ENCODE data around the gene FNDC3B. TPM values are rescaled to one million over a fixed set of nuclear protein-coding genes. Genes with fewer than 3 reads are reported as not detected.

Gene FNDC3B
- total and polyA plus RNA-seq, 9 of the 15 experiments (the other 6 are each of a cell fraction or from before 2014, with no cell fraction given) = 7.0 to 35.8 (median 16.2) TPM

DNA sequence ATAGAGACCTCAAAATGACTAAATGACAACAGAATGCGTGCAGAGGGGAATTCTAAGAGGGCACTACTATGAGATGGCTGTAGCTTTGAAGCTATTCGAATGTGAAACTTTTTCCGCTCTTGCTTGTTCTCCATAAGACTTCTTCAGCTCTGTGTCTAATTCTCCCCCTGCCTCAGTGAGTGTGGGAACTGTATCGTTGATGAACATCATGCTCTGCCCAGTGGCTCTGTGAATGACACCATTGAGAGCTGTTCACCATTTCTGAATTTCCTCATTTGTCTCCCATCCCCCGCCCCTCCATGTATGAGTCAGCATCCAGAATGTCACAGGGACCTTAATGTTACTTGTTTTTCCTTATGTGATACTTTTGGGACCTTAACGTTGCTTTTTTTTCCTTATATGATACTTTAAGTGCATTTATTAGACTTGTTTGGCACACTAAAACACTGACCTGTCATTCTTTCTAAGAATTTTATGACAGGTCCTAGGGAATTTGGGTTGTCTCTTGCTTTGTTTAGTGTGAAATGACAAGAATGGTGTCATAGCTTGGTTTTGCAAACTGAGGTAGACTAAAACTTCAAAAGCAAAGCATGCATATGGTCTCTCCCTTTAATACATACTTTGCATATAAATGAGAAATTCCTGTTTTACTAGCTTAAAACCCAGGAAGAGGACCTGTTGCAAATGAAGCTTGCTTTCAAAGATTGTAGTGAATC is 99.6 kb downstream of the FNDC3B start (continued):
- no peak for TF ChIP-seq HNRNPK (IDR thresholded peaks at IDR 0.05; ENCODE audit: low read depth, low read length, poor library complexity, severe bottlenecking)
- TF ChIP-seq EP300 (IDR thresholded peaks at IDR 0.05; ENCODE audit: low read length) = peak; percentile 55; the same call in 1 of the 2 replicates
- no peak; the same call in 1 of the 2 replicates for TF ChIP-seq ILF3 (IDR thresholded peaks at IDR 0.05; ENCODE audit: borderline replicate concordance)
- peak; percentile 48; the same call in 1 of the 2 replicates for TF ChIP-seq CTBP1 (IDR thresholded peaks at IDR 0.05; ENCODE audit: borderline replicate concordance)
- no peak for TF ChIP-seq OTX1 (CRISPR knock-in tag; IDR thresholded peaks at IDR 0.05)
- TF ChIP-seq PHB (CRISPR knock-in tag; IDR thresholded peaks at IDR 0.05) = no peak
- TF ChIP-seq, protein P1, sequence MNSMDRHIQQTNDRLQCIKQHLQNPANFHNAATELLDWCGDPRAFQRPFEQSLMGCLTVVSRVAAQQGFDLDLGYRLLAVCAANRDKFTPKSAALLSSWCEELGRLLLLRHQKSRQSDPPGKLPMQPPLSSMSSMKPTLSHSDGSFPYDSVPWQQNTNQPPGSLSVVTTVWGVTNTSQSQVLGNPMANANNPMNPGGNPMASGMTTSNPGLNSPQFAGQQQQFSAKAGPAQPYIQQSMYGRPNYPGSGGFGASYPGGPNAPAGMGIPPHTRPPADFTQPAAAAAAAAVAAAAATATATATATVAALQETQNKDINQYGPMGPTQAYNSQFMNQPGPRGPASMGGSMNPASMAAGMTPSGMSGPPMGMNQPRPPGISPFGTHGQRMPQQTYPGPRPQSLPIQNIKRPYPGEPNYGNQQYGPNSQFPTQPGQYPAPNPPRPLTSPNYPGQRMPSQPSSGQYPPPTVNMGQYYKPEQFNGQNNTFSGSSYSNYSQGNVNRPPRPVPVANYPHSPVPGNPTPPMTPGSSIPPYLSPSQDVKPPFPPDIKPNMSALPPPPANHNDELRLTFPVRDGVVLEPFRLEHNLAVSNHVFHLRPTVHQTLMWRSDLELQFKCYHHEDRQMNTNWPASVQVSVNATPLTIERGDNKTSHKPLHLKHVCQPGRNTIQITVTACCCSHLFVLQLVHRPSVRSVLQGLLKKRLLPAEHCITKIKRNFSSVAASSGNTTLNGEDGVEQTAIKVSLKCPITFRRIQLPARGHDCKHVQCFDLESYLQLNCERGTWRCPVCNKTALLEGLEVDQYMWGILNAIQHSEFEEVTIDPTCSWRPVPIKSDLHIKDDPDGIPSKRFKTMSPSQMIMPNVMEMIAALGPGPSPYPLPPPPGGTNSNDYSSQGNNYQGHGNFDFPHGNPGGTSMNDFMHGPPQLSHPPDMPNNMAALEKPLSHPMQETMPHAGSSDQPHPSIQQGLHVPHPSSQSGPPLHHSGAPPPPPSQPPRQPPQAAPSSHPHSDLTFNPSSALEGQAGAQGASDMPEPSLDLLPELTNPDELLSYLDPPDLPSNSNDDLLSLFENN (IDR thresholded peaks at IDR 0.05; ENCODE audit: low read depth in 2 of 2, low read length in 2 of 2) = no peak
- peak; percentile 59; the same call in 1 of the 2 replicates for TF ChIP-seq NFRKB (IDR thresholded peaks at IDR 0.05; ENCODE audit: low read depth)
- TF ChIP-seq SIX5 (IDR thresholded peaks at IDR 0.05; ENCODE audit: borderline replicate concordance in 1 of 2, insufficient read depth in 1 of 2, low read depth in 1 of 2, low read length in 2 of 2) = no peak
- no peak for TF ChIP-seq FOXK1 (CRISPR knock-in tag; IDR thresholded peaks at IDR 0.05; ENCODE audit: borderline replicate concordance)
- no peak for TF ChIP-seq ZC3H4 (CRISPR knock-in tag; IDR thresholded peaks at IDR 0.05; ENCODE audit: borderline replicate concordance)
- TF ChIP-seq JUND (IDR thresholded peaks at IDR 0.05; ENCODE audit: borderline replicate concordance, low read depth, low read length) = peak; percentile 95
- peak; percentile 95; the same call in 2 of the 3 replicates for TF ChIP-seq JUND (tag; IDR thresholded peaks at IDR 0.05; ENCODE audit: borderline replicate concordance, low read depth, low read length)
- TF ChIP-seq BRD9 (IDR thresholded peaks at IDR 0.05; ENCODE audit: low read depth, partially characterized antibody) = peak; percentile 57
- no peak for TF ChIP-seq ZNF140 (CRISPR knock-in tag; IDR thresholded peaks at IDR 0.05)
- no peak for TF ChIP-seq SIN3A (IDR thresholded peaks at IDR 0.05; ENCODE audit: borderline replicate concordance in 2 of 2, control insufficient read depth in 1 of 2, low read depth in 2 of 2, low read length in 2 of 2)
- no peak for TF ChIP-seq KLF16 (IDR thresholded peaks at IDR 0.05)
- no peak for TF ChIP-seq NR4A1 (CRISPR knock-in tag; IDR thresholded peaks at IDR 0.05)
- TF ChIP-seq NR4A1 (tag; IDR thresholded peaks at IDR 0.05) = peak; percentile 55; the same call in 1 of the 2 replicates
- peak; percentile 86 for TF ChIP-seq SMARCA4 (IDR thresholded peaks at IDR 0.05)
- peak; percentile 87 for TF ChIP-seq MAFK (IDR thresholded peaks at IDR 0.05; ENCODE audit: low read length)
- no peak for TF ChIP-seq EWSR1 (IDR thresholded peaks at IDR 0.05; ENCODE audit: borderline replicate concordance, low read depth, partially characterized antibody)
- no peak for TF ChIP-seq NCOA1 (IDR thresholded peaks at IDR 0.05; ENCODE audit: low read depth)
- TF ChIP-seq LEF1 (IDR thresholded peaks at IDR 0.05) = 0 out of 2 replicates have a peak, but pooled peaks have one; percentile 51
- no peak for TF ChIP-seq ZFX (CRISPR knock-in tag; IDR thresholded peaks at IDR 0.05)
- TF ChIP-seq ZNF76 (CRISPR knock-in tag; IDR thresholded peaks at IDR 0.05; ENCODE audit: borderline replicate concordance) = no peak
